ENCODE measurements around the gene PRKCB.

DNA sequence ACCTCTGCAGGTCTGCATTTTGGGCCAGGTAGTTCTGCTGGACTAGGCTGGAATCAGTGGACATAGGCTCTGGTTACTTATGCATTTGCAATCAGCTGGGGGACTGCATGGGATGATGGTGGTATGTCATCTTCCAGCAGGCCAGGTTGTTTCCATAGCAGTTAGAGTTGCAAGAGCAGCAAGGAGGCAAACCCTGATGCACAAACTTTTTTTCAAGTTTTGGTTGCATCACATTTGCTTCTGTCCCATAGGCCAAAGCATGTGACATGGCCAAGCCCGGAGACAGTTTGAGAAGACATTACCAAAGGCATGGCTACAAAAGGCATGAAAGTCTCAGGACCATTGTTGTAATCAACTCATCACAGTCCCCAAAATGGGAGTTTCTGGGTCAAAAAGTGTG is 58.2 kb downstream of the PRKCB start:
- TF ChIP-seq GABPA (IDR thresholded peaks at IDR 0.05; ENCODE audit: low read depth) (no peak), POLR2AphosphoS5 (IDR thresholded peaks at IDR 0.05; ENCODE audit: low read depth) (no peak)
- TF ChIP-seq, protein P1, sequence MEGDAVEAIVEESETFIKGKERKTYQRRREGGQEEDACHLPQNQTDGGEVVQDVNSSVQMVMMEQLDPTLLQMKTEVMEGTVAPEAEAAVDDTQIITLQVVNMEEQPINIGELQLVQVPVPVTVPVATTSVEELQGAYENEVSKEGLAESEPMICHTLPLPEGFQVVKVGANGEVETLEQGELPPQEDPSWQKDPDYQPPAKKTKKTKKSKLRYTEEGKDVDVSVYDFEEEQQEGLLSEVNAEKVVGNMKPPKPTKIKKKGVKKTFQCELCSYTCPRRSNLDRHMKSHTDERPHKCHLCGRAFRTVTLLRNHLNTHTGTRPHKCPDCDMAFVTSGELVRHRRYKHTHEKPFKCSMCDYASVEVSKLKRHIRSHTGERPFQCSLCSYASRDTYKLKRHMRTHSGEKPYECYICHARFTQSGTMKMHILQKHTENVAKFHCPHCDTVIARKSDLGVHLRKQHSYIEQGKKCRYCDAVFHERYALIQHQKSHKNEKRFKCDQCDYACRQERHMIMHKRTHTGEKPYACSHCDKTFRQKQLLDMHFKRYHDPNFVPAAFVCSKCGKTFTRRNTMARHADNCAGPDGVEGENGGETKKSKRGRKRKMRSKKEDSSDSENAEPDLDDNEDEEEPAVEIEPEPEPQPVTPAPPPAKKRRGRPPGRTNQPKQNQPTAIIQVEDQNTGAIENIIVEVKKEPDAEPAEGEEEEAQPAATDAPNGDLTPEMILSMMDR (IDR thresholded peaks at IDR 0.05; ENCODE audit: insufficient read depth, low read length): no peak
- TF ChIP-seq, protein P2, sequence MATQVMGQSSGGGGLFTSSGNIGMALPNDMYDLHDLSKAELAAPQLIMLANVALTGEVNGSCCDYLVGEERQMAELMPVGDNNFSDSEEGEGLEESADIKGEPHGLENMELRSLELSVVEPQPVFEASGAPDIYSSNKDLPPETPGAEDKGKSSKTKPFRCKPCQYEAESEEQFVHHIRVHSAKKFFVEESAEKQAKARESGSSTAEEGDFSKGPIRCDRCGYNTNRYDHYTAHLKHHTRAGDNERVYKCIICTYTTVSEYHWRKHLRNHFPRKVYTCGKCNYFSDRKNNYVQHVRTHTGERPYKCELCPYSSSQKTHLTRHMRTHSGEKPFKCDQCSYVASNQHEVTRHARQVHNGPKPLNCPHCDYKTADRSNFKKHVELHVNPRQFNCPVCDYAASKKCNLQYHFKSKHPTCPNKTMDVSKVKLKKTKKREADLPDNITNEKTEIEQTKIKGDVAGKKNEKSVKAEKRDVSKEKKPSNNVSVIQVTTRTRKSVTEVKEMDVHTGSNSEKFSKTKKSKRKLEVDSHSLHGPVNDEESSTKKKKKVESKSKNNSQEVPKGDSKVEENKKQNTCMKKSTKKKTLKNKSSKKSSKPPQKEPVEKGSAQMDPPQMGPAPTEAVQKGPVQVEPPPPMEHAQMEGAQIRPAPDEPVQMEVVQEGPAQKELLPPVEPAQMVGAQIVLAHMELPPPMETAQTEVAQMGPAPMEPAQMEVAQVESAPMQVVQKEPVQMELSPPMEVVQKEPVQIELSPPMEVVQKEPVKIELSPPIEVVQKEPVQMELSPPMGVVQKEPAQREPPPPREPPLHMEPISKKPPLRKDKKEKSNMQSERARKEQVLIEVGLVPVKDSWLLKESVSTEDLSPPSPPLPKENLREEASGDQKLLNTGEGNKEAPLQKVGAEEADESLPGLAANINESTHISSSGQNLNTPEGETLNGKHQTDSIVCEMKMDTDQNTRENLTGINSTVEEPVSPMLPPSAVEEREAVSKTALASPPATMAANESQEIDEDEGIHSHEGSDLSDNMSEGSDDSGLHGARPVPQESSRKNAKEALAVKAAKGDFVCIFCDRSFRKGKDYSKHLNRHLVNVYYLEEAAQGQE (IDR thresholded peaks at IDR 0.05; ENCODE audit: insufficient replicate concordance, low read depth): no peak

All from HL-60 (cell line).